Adrenal gland (tissue), 12 donors: ENCODE measurements around the gene SIRPD. TPM values are rescaled to one million over a fixed set of nuclear protein-coding genes. Genes with fewer than 3 reads are reported as not detected.

Experiments
- DNase-seq, 7 donors: peaks; one replicate each; pipeline ENCODE4 v3.0.0-alpha.2; 2019 to 2020
- H3K27ac ChIP-seq, 5 donors: fragments of 200-600 bp; sonication (generic) in 4 of 5; 1 replicate in 3 of 5; 2 replicates in 2 of 5; pipeline versions ENCODE4 v1.5.1 to v1.8.0; 2016 to 2020; ENCODE audit warnings: mild to moderate bottlenecking in 1 of 5
- H3K27me3 ChIP-seq: fragments of 200-600 bp; 2 replicates; pipeline ENCODE4 v1.8.0; 2021
- H3K36me3 ChIP-seq, 2 donors: fragments of 200-600 bp; replicated peaks in 1 of 2; 1 replicate in 1 of 2; 2 replicates in 1 of 2; pipeline versions ENCODE4 v1.5.1 to v1.8.0; 2018 to 2022
- H3K4me1 ChIP-seq, 2 donors: fragments of 200-600 bp; replicated peaks in 1 of 2; 1 replicate in 1 of 2; 2 replicates in 1 of 2; pipeline versions ENCODE4 v1.5.1 to v1.8.0; 2018 to 2021
- H3K4me3 ChIP-seq, 4 donors: fragments of 200-600 bp; sonication (generic) in 3 of 4; one replicate each; pipeline ENCODE4 v1.5.1; 2016 to 2018
- H3K9me3 ChIP-seq, 3 donors: fragments of 200-600 bp; sonication (generic) in 1 of 3; replicated peaks in 1 of 3; 1 replicate in 2 of 3; 2 replicates in 1 of 3; pipeline versions ENCODE4 v1.5.1 to v1.8.0; 2016 to 2021
- POLR2A ChIP-seq, 2 donors: fragments of 450-650 bp; IDR thresholded peaks; one replicate each; pipeline ENCODE4 v1.6.1; 2017; ENCODE audit warnings: antibody characterized with exemption in 2 of 2, mild to moderate bottlenecking in 2 of 2, moderate library complexity in 1 of 2
- WGBS, 4 donors: extraction: QIAGEN DNeasy Blood & Tissue Kit in 2 of 4; methylation state at CpG; one replicate each; pipeline versions ENCODE4 v1.1.5 to v1.1.7; 2013 to 2017; 5-methylcytosine and 5-hydroxymethylcytosine counted together
- intact Hi-C, 2 donors: fragments of 100-400 bp; cut with DNase I; formaldehyde crosslinking; loops; one replicate each; pipeline versions ENCODE4 v1.14.1 to v1.15.0; 2022 to 2023
- polyA plus RNA-seq, 3 donors: library from polyadenylated mRNA; stranded (reverse); fragments of 200-250 nt in 2 of 3; fragments of 350-450 nt in 1 of 3; fragmentation: Illumina TruSeq in 1 of 3; extraction: RNeasy Lipid Tissue Mini Kit (QIAGEN cat#74804) in 1 of 3; gene quantifications; one replicate each; pipeline ENCODE4 v1.2.3, GENCODE V29; 2013 to 2014
- total RNA-seq, 9 donors: library from RNA; depleted of rRNA in 4 of 9; stranded (reverse); fragments of >200 nt in 4 of 9; fragments of 120-200 nt in 1 of 9; fragmentation: NEBNext Ultra II Directional in 1 of 9; extraction: Animal tissue kit (Norgen Biotek cat#: 25700) in 1 of 9; gene quantifications; one replicate each; pipeline versions ENCODE4 v1.1.0 to v1.2.4, GENCODE V29; 2013 to 2023
- TF ChIP-seq, protein P1 (sequence below), 6 experiments: fragments of 450-650 bp in 4 of 6; fragments of 200-600 bp in 2 of 6; sonication (generic) in 1 of 6; IDR thresholded peaks; 1 replicate in 5 of 6; 2 replicates in 1 of 6; pipeline versions ENCODE4 v1.5.1 to v1.8.0; 2016 to 2021; ENCODE audit warnings: antibody characterized with exemption in 6 of 6, mild to moderate bottlenecking in 2 of 6, moderate library complexity in 1 of 6
- donor health status: healthy with polysubstance abuse.
- donor health status: Bipolar disorder and iron deficiency.
- donor health status: DM: yes; HTN: yes; CAD: no.
- donor health status: DM: no; HTN: no; CAD: no.
- donor health status: DM: no; HTN: no; CAD: no.
- donor health status: DM: yes; HTN: yes; CAD: no.

SIRPD gene
- total and polyA plus RNA-seq, 12 donors: 0.43 to 3.3 (median 1.5) TPM; not detected in 9

GRCh38 chr20:1496930-1497329 is 60.6 kb downstream of the SIRPD start:
- no peak for DNase-seq
- no peaks in the 10 kb centered on the region for H3K36me3 ChIP-seq
- H3K27me3 ChIP-seq: peaks cover 4% of the 10 kb centered on the region
- H3K27ac ChIP-seq: no peak overlapping the region
- intact Hi-C loops: no loop called here
- no peak for TF ChIP-seq POLR2A (IDR thresholded peaks at IDR 0.05)
- TF ChIP-seq, protein P1, sequence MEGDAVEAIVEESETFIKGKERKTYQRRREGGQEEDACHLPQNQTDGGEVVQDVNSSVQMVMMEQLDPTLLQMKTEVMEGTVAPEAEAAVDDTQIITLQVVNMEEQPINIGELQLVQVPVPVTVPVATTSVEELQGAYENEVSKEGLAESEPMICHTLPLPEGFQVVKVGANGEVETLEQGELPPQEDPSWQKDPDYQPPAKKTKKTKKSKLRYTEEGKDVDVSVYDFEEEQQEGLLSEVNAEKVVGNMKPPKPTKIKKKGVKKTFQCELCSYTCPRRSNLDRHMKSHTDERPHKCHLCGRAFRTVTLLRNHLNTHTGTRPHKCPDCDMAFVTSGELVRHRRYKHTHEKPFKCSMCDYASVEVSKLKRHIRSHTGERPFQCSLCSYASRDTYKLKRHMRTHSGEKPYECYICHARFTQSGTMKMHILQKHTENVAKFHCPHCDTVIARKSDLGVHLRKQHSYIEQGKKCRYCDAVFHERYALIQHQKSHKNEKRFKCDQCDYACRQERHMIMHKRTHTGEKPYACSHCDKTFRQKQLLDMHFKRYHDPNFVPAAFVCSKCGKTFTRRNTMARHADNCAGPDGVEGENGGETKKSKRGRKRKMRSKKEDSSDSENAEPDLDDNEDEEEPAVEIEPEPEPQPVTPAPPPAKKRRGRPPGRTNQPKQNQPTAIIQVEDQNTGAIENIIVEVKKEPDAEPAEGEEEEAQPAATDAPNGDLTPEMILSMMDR (IDR thresholded peaks at IDR 0.05): no peak
- no peak overlapping the region for H3K4me3 ChIP-seq
- no peaks in the 10 kb centered on the region for H3K4me1 ChIP-seq
- WGBS, 4 donors: 82 to 94% (median 87%) methylated on average over 2 to 3 of the region's 3 CpGs
- H3K9me3 ChIP-seq: no peaks in the 10 kb centered on the region

DNA sequence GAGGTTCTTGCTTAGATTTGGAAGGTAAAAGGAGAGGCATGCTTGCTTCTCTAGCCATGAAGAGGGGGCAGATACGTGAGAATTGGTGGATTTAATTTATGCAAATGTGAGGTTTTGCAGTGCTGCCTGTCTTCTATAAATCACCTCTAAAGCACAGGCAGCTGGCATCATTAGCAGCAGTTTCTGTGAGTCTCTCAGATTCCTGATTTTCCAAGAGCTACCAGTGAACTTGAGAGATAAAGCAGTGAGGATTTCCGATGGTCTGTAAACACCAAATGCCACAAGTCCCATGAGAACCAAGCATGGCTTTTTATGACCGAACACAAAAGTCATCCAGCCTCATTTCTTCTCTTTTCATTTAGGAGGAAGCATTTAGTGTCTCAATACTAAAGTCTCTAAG is 63.1 kb downstream of the SIRPD start:
- Histone ChIP-seq H3K4me1 (no peaks in the 10 kb centered on the region), H3K27me3 (no peaks in the 10 kb centered on the region), H3K4me3 (no peak overlapping the region), H3K27ac (no peak overlapping the region), H3K9me3 (no peaks in the 10 kb centered on the region), H3K36me3 (no peaks in the 10 kb centered on the region)
- TF ChIP-seq POLR2A (IDR thresholded peaks at IDR 0.05): no peak
- TF ChIP-seq, protein P1 (IDR thresholded peaks at IDR 0.05): no peak
- 32 to 43% (median 40%) methylated on average over 3 of the region's 3 CpGs for WGBS, 4 donors
- intact Hi-C loops: no loop called here
- no peak for DNase-seq

- TF ChIP-seq, protein P1 (IDR thresholded peaks at IDR 0.05): no peak
- no peak for TF ChIP-seq POLR2A (IDR thresholded peaks at IDR 0.05)
- Histone ChIP-seq H3K36me3 (no peaks in the 10 kb centered on the region), H3K27ac (peak overlapping the region in 1 of 5 donors; percentile 52), H3K9me3 (no peaks in the 10 kb centered on the region), H3K27me3 (no peaks in the 10 kb centered on the region), H3K4me3 (no peak overlapping the region), H3K4me1 (no peaks in the 10 kb centered on the region)
- 43 to 62% (median 53%) methylated on average over 1 of the region's 1 CpG for WGBS, 4 donors
- intact Hi-C loops: no loop called here
- no peak for DNase-seq
Measured at GRCh38 chr20:1493536-1493935, 64.0 kb downstream of the SIRPD start.

- TF ChIP-seq, protein P1 (IDR thresholded peaks at IDR 0.05): no peak
- no peak for TF ChIP-seq POLR2A (IDR thresholded peaks at IDR 0.05)
- no peak for DNase-seq
- peak overlapping the region in 4 of 5 donors; percentile 15 to 93 (median 44) for H3K27ac ChIP-seq
- H3K36me3 ChIP-seq: no peaks in the 10 kb centered on the region
- H3K4me1 ChIP-seq: no peaks in the 10 kb centered on the region
- H3K4me3 ChIP-seq: no peak overlapping the region
- H3K9me3 ChIP-seq: no peaks in the 10 kb centered on the region
- WGBS, 4 donors: 39 to 53% (median 45%) methylated on average over 2 of the region's 2 CpGs
- intact Hi-C loops: no loop called here
- no peaks in the 10 kb centered on the region for H3K27me3 ChIP-seq
Measured at GRCh38 chr20:1491860-1492642, 65.5 kb downstream of the SIRPD start.
